ENCODE results near the gene KIF19. TPM values are rescaled to one million over a fixed set of nuclear protein-coding genes. Genes with fewer than 3 reads are reported as not detected.

Gene KIF19
- total RNA-seq, 1 experiment from 2014 or later = 0.15 TPM

GRCh38 chr17:74296548-74296936 is 29.5 kb upstream of the KIF19 start:
- peak; percentile 80 for ATAC-seq
- no peak for TF ChIP-seq CBX3 (IDR thresholded peaks at IDR 0.05; ENCODE audit: low read depth)
- TF ChIP-seq RAD21 (IDR thresholded peaks at IDR 0.05; ENCODE audit: low read depth) = peak; percentile 54
- peak; percentile 44 for TF ChIP-seq TCF7L2 (IDR thresholded peaks at IDR 0.05; ENCODE audit: borderline replicate concordance, extremely low read depth, insufficient read depth, insufficient read length)
- TF ChIP-seq CTCF (IDR thresholded peaks at IDR 0.05 in 2 of 3, conservative IDR thresholded peaks at IDR 0.05 in 1 of 3; ENCODE audit: borderline replicate concordance in 1 of 3, insufficient read depth in 1 of 3, low read depth in 2 of 3, low read length in 2 of 3) = peak; percentile 75 to 82 (median 76); a peak in 5 of 6 replicates

GRCh38 chr17:74297941-74298340 is 28.1 kb upstream of the KIF19 start:
- Histone ChIP-seq H3K4me3 (replicated peaks in 1 of 2; ENCODE audit: low read depth in 1 of 2, low read length in 2 of 2) (no peak overlapping the region), H3K4me2 (ENCODE audit: low read length) (no peak overlapping the region), H4K20me1 (ENCODE audit: insufficient read depth) (no peaks in the 10 kb centered on the region), H3K27ac (ENCODE audit: low read depth, low read length) (no peak overlapping the region), H3K36me3 (ENCODE audit: control insufficient read depth in 1 of 2, insufficient read depth in 2 of 2, low read length in 2 of 2) (no peaks in the 10 kb centered on the region), H3K9ac (ENCODE audit: low read length) (no peak overlapping the region), H3K27me3 (ENCODE audit: insufficient read depth, low read length) (no peaks in the 10 kb centered on the region), H3K79me2 (ENCODE audit: insufficient read depth, low read length) (no peaks in the 10 kb centered on the region), H2AFZ (ENCODE audit: low read depth, low read length, poor library complexity, severe bottlenecking) (no peak overlapping the region), H3K4me1 (ENCODE audit: control insufficient read depth in 1 of 2, insufficient read depth in 2 of 2, low read length in 2 of 2) (peaks cover 0 to 16% of the 10 kb centered on the region in 2 experiments; a peak in 3 of 4 replicates), H3K9me2 (ENCODE audit: insufficient read depth) (no peaks in the 10 kb centered on the region), H3K9me3 (ENCODE audit: control insufficient read depth in 1 of 2, insufficient read depth in 1 of 2, low read depth in 1 of 2, low read length in 2 of 2) (no peaks in the 10 kb centered on the region)
- RAD21 ChIA-PET (ENCODE audit: low non-redundant PET in 1 of 2, low total read pairs in 2 of 2, uncharacterized antibody in 2 of 2, unreplicated experiment in 2 of 2) = no interaction called here
- POLR2A ChIA-PET = no interaction called here
- CTCF ChIA-PET = interaction anchor here (2.0 to 4.0 kb wide), 3 partner anchors 13 to 70 kb away, joined by 9 to 27 read pairs (median 18); partner anchors contain the start of genes BTBD17 and GPR142
- TF ChIP-seq CTCF (IDR thresholded peaks at IDR 0.05 in 2 of 3, conservative IDR thresholded peaks at IDR 0.05 in 1 of 3; ENCODE audit: borderline replicate concordance in 1 of 3, insufficient read depth in 1 of 3, low read depth in 2 of 3, low read length in 2 of 3) (no peak), FOSL1 (IDR thresholded peaks at IDR 0.05; ENCODE audit: low read depth) (peak; percentile 61)
- DNase-seq (ENCODE audit: low read depth, low spot score) = no peak
- ATAC-seq = no peak
- intact Hi-C loops (cut with micrococcal nuclease) = no loop called here
- no TSS peak for BruUV-seq (replicated peaks)

More at GRCh38 chr17:74296548-74296936, 29.5 kb upstream of the KIF19 start:
- Histone ChIP-seq H3K4me1 (ENCODE audit: control insufficient read depth in 1 of 2, insufficient read depth in 2 of 2, low read length in 2 of 2) (peaks cover 0 to 16% of the 10 kb centered on the region in 2 experiments; a peak in 3 of 4 replicates), H3K9me3 (ENCODE audit: control insufficient read depth in 1 of 2, insufficient read depth in 1 of 2, low read depth in 1 of 2, low read length in 2 of 2) (no peaks in the 10 kb centered on the region), H3K27ac (ENCODE audit: low read depth, low read length) (no peak overlapping the region), H3K27me3 (ENCODE audit: insufficient read depth, low read length) (no peaks in the 10 kb centered on the region), H3K36me3 (ENCODE audit: control insufficient read depth in 1 of 2, insufficient read depth in 2 of 2, low read length in 2 of 2) (no peaks in the 10 kb centered on the region), H3K4me2 (ENCODE audit: low read length) (peak overlapping the region; percentile 39), H4K20me1 (ENCODE audit: insufficient read depth) (no peaks in the 10 kb centered on the region), H2AFZ (ENCODE audit: low read depth, low read length, poor library complexity, severe bottlenecking) (no peak overlapping the region), H3K9ac (ENCODE audit: low read length) (no peak overlapping the region), H3K79me2 (ENCODE audit: insufficient read depth, low read length) (no peaks in the 10 kb centered on the region), H3K9me2 (ENCODE audit: insufficient read depth) (no peaks in the 10 kb centered on the region), H3K4me3 (replicated peaks in 1 of 2; ENCODE audit: low read depth in 1 of 2, low read length in 2 of 2) (no peak overlapping the region)
- ChIA-PET RAD21 (ENCODE audit: low non-redundant PET in 1 of 2, low total read pairs in 2 of 2, uncharacterized antibody in 2 of 2, unreplicated experiment in 2 of 2) (interaction anchor here in 1 of 2 experiments (1.6 kb wide), 1 partner anchor 12 kb away, joined by 5 read pairs; no protein-coding TSS in a partner anchor), CTCF (interaction anchor here (0.6 to 4.2 kb wide), 20 partner anchors 8 to 361 kb away, joined by 3 to 48 read pairs (median 4); partner anchors contain the start of genes BTBD17 and GPR142), POLR2A (interaction anchor here (1.0 to 1.2 kb wide), 2 partner anchors 12 to 83 kb away, joined by 4 to 8 read pairs; partner anchors contain the start of gene TTYH2)
- no TSS peak for BruUV-seq (replicated peaks)
- DNase-seq (ENCODE audit: low read depth, low spot score) = peak; percentile 57
- intact Hi-C loops (cut with micrococcal nuclease) = loop anchor here (1.0 kb wide), 1 partner anchor 86 kb away; no protein-coding TSS in a partner anchor
